IMR-90 (cell line): ENCODE measurements around the gene PNKP. TPM values are rescaled to one million over a fixed set of nuclear protein-coding genes. Genes with fewer than 3 reads are reported as not detected.

Source experiments
- ATAC-seq: fragments of 200-7000 bp; cut with Tn5 transposase; 2 replicates; pipeline ENCODE4 v1.9.1; 2020; ENCODE audit warnings: low read depth, mild to moderate bottlenecking, moderate library complexity
- BruUV-seq: library from RNA; stranded (reverse); fragments of 400-500 nt; replicated peaks from 2 replicates; lab custom pipeline; 2021; lab: Mats Ljungman, UMichigan
- CTCF ChIA-PET: fragments of 300-600 bp; formaldehyde crosslinking; extraction: SDS; loops from one replicate; lab custom pipeline; 2021; ENCODE audit warnings: antibody characterized with exemption; lab: Yijun Ruan, JAX
- POLR2A ChIA-PET: fragments of 300-600 bp; sonication (Branson Sonifier 250); formaldehyde crosslinking; loops from one replicate; lab custom pipeline; 2022; ENCODE audit warnings: antibody characterized with exemption; ENCODE audit not compliant: unreplicated experiment; lab: Charles Lee
- DNase-seq: peaks from one replicate; pipeline ENCODE4 v3.0.0; 2013
- H2AFZ ChIP-seq: replicated peaks from 2 replicates; pipeline ENCODE3; 2013; ENCODE audit warnings: low read length, mild to moderate bottlenecking; ENCODE audit not compliant: poor library complexity
- H2AK5ac ChIP-seq: 2 replicates; pipeline ENCODE4 v1.6.1; 2013; ENCODE audit warnings: low read depth, low read length, inconsistent platforms
- H2AK9ac ChIP-seq: replicated peaks from 2 replicates; pipeline ENCODE3; 2013; ENCODE audit warnings: mild to moderate bottlenecking, low read depth, low read length, moderate library complexity; ENCODE audit not compliant: poor library complexity
- H2BK120ac ChIP-seq: 2 replicates; pipeline ENCODE4 v1.6.1; 2013; ENCODE audit warnings: low read depth, low read length, inconsistent platforms
- H2BK15ac ChIP-seq: 3 replicates; pipeline ENCODE4 v1.6.1; 2013; ENCODE audit warnings: low read depth, low read length, inconsistent platforms
- H2BK20ac ChIP-seq: 2 replicates; pipeline ENCODE4 v1.6.1; 2013; ENCODE audit warnings: low read depth, mild to moderate bottlenecking, inconsistent platforms, low read length, moderate library complexity
- H2BK5ac ChIP-seq: 2 replicates; pipeline ENCODE4 v1.6.1; 2013; ENCODE audit warnings: mild to moderate bottlenecking, low read depth, low read length, inconsistent platforms; ENCODE audit not compliant: poor library complexity, severe bottlenecking
- H3K14ac ChIP-seq: replicated peaks from 2 replicates; pipeline ENCODE4 v1.6.1; 2013; ENCODE audit warnings: low read depth, low read length, inconsistent platforms
- H3K18ac ChIP-seq: 2 replicates; pipeline ENCODE4 v1.6.1; 2013; ENCODE audit warnings: low read depth, low read length, control low read depth
- H3K23ac ChIP-seq: 2 replicates; pipeline ENCODE4 v1.6.1; 2013; ENCODE audit warnings: low read depth, low read length, inconsistent platforms
- H3K27ac ChIP-seq: 2 replicates; pipeline ENCODE4 v1.5.1; 2013; ENCODE audit warnings: mild to moderate bottlenecking, control low read depth, low read length; ENCODE audit not compliant: insufficient read depth
- H3K27me3 ChIP-seq: 2 replicates; pipeline ENCODE4 v1.6.1; 2013; ENCODE audit warnings: low read length; ENCODE audit not compliant: control insufficient read depth, insufficient read depth
- H3K36me3 ChIP-seq: 2 replicates; pipeline ENCODE4 v1.6.1; 2013; ENCODE audit warnings: low read length, mixed read lengths; ENCODE audit not compliant: control insufficient read depth, insufficient read depth
- H3K4ac ChIP-seq: 2 replicates; pipeline ENCODE4 v1.6.1; 2013; ENCODE audit warnings: low read depth, low read length, inconsistent platforms
- H3K4me1 ChIP-seq: 2 replicates; pipeline ENCODE4 v1.6.1; 2013; ENCODE audit warnings: low read length, mixed read lengths; ENCODE audit not compliant: control insufficient read depth, insufficient read depth
- H3K4me2 ChIP-seq: 2 replicates; pipeline ENCODE4 v1.6.1; 2013; ENCODE audit warnings: low read depth, mild to moderate bottlenecking, control low read depth, low read length, moderate library complexity
- H3K4me3 ChIP-seq: 2 replicates; pipeline ENCODE4 v1.5.1; 2013; ENCODE audit warnings: low read depth, mild to moderate bottlenecking, control low read depth, low read length, moderate library complexity; ENCODE audit not compliant: insufficient read depth
- H3K56ac ChIP-seq: 2 replicates; pipeline ENCODE4 v1.6.1; 2013; ENCODE audit warnings: low read length, inconsistent platforms; ENCODE audit not compliant: insufficient read depth; ENCODE audit errors: extremely low read depth
- H3K79me1 ChIP-seq, 2 experiments: 2 replicates each; pipeline ENCODE4 v1.6.1; 2013; ENCODE audit warnings: low read length in 2 of 2, inconsistent platforms in 1 of 2, low read depth in 1 of 2
- H3K9ac ChIP-seq: 2 replicates; pipeline ENCODE4 v1.6.1; 2013; ENCODE audit warnings: low read depth, low read length, control low read depth
- H3K9me1 ChIP-seq: 2 replicates; pipeline ENCODE4 v1.6.1; 2013; ENCODE audit warnings: low read length, inconsistent platforms; ENCODE audit not compliant: insufficient read depth
- H3K9me3 ChIP-seq: 2 replicates; pipeline ENCODE4 v1.6.1; 2013; ENCODE audit warnings: low read length; ENCODE audit not compliant: control insufficient read depth, insufficient read depth
- H4K20me1 ChIP-seq: 2 replicates; pipeline ENCODE4 v1.6.1; 2013; ENCODE audit warnings: low read length, inconsistent platforms; ENCODE audit not compliant: insufficient read depth
- H4K5ac ChIP-seq: 2 replicates; pipeline ENCODE4 v1.6.1; 2013; ENCODE audit warnings: mild to moderate bottlenecking, low read depth, low read length, control low read depth
- H4K8ac ChIP-seq, 2 experiments: 2 replicates each; pipeline ENCODE4 v1.6.1; 2013; ENCODE audit warnings: low read depth in 2 of 2, low read length in 2 of 2, control low read depth in 1 of 2, inconsistent platforms in 1 of 2
- H4K91ac ChIP-seq: 2 replicates; pipeline ENCODE4 v1.6.1; 2013; ENCODE audit warnings: low read depth, low read length, inconsistent platforms; ENCODE audit not compliant: insufficient read depth
- BHLHE40 ChIP-seq: fragments of 150-350 bp; IDR thresholded peaks from 2 replicates; pipeline ENCODE4 v1.6.1; 2016; ENCODE audit warnings: mild to moderate bottlenecking, low read depth, low read length
- CEBPB ChIP-seq: IDR thresholded peaks from 2 replicates; pipeline ENCODE4 v1.6.1; 2012; ENCODE audit warnings: low read depth, low read length, improper control_type of control experiment
- CHD1 ChIP-seq: IDR thresholded peaks from 2 replicates; pipeline ENCODE4 v1.6.1; 2012; ENCODE audit warnings: low read depth, low read length, improper control_type of control experiment
- CTCF ChIP-seq: conservative IDR thresholded peaks from 2 replicates; pipeline ENCODE4 v1.5.1; 2012; ENCODE audit warnings: mild to moderate bottlenecking, low read depth, low read length, improper control_type of control experiment
- ELK1 ChIP-seq: fragments of 150-350 bp; IDR thresholded peaks from 2 replicates; pipeline ENCODE4 v1.6.1; 2016; ENCODE audit warnings: low read depth, mild to moderate bottlenecking, low read length, moderate library complexity, borderline replicate concordance
- FOS ChIP-seq: fragments of 150-350 bp; IDR thresholded peaks from 2 replicates; pipeline ENCODE4 v1.6.1; 2016; ENCODE audit warnings: low read depth, low read length
- MAFK ChIP-seq: IDR thresholded peaks from 2 replicates; pipeline ENCODE4 v1.6.1; 2012; ENCODE audit warnings: low read depth, low read length, improper control_type of control experiment
- MAZ ChIP-seq: IDR thresholded peaks from 2 replicates; pipeline ENCODE4 v1.6.1; 2012; ENCODE audit warnings: low read depth, mild to moderate bottlenecking, low read length, improper control_type of control experiment, moderate library complexity, borderline replicate concordance
- MXI1 ChIP-seq: IDR thresholded peaks from 2 replicates; pipeline ENCODE4 v1.6.1; 2012; ENCODE audit warnings: low read depth, mild to moderate bottlenecking, low read length, moderate library complexity, borderline replicate concordance
- NFE2L2 ChIP-seq: fragments of 150-350 bp; IDR thresholded peaks from 2 replicates; pipeline ENCODE4 v1.6.1; 2016; ENCODE audit warnings: low read depth, mild to moderate bottlenecking, low read length
- POLR2A ChIP-seq: IDR thresholded peaks from 2 replicates; pipeline ENCODE4 v1.6.1; 2012; ENCODE audit warnings: mild to moderate bottlenecking, low read depth, low read length
- RAD21 ChIP-seq: IDR thresholded peaks from 2 replicates; pipeline ENCODE4 v1.6.1; 2012; ENCODE audit warnings: low read length, improper control_type of control experiment
- RCOR1 ChIP-seq: IDR thresholded peaks from 2 replicates; pipeline ENCODE4 v1.6.1; 2012; ENCODE audit warnings: mild to moderate bottlenecking, low read length, improper control_type of control experiment; ENCODE audit not compliant: insufficient replicate concordance
- RFX5 ChIP-seq: IDR thresholded peaks from 2 replicates; pipeline ENCODE4 v1.8.0; 2012; ENCODE audit warnings: low read depth, mild to moderate bottlenecking, low read length, moderate library complexity
- SMC3 ChIP-seq: fragments of 150-350 bp; IDR thresholded peaks from 2 replicates; pipeline ENCODE4 v1.6.1; 2016; ENCODE audit warnings: low read depth, mild to moderate bottlenecking, antibody characterized with exemption, low read length, moderate library complexity
- USF2 ChIP-seq: fragments of 150-350 bp; IDR thresholded peaks from 2 replicates; pipeline ENCODE4 v1.6.1; 2017; ENCODE audit warnings: mild to moderate bottlenecking, antibody characterized with exemption, low read length, low read depth
- WGBS, 2 experiments: methylation state at CpG; one replicate each; pipeline versions ENCODE4 v1.1.5 to v1.1.7; 2013; ENCODE audit warnings: missing lambda C conversion rate in 2 of 2; ENCODE audit not compliant: insufficient read length in 1 of 2; ENCODE audit errors: extremely low coverage in 2 of 2; 5-methylcytosine and 5-hydroxymethylcytosine counted together
- dilution Hi-C: fragments of 300-500 bp; cut with HindIII; formaldehyde crosslinking; loops from one replicate; pipeline ENCODE4 v1.14.3; 2018; ENCODE audit warnings: low sequenced_read_pairs; ENCODE audit not compliant: unreplicated experiment
- in situ Hi-C: fragments of 300-500 bp; cut with MboI; formaldehyde crosslinking; loops from 3 replicates; pipeline ENCODE4 v1.14.3; 2019; ENCODE audit warnings: low sequenced_read_pairs, inconsistent platforms, mixed read lengths
- intact Hi-C: fragments of 100-400 bp; cut with micrococcal nuclease; formaldehyde crosslinking; loops from 2 replicates; pipeline ENCODE4 v1.10.0; 2022
- polyA plus RNA-seq, 3 experiments: library from polyadenylated mRNA; depleted of rRNA; stranded (reverse); fragments of >200 nt; gene quantifications; 2 replicates each; pipeline ENCODE4 v1.2.3, GENCODE V29; 2012; ENCODE audit warnings: low replicate concordance in 1 of 3
- total RNA-seq: library from RNA; depleted of rRNA; stranded (reverse); fragments of >200 nt; gene quantifications from 2 replicates; pipeline ENCODE4 v1.2.3, GENCODE V29; 2012

The PNKP gene
- total and polyA plus RNA-seq, 2 of the 4 experiments (the other 2 are of a cell fraction) = 14.2 to 25.0 TPM

GRCh38 chr19:49894879-49895565 lies 27.6 kb upstream of the PNKP start:
- H3K27me3 ChIP-seq = peaks cover 8% of the 10 kb centered on the region; the same call in 1 of the 2 replicates
- no peak for TF ChIP-seq RFX5
- no peak for TF ChIP-seq MAFK
- no peak for TF ChIP-seq NFE2L2
- TF ChIP-seq RCOR1 = no peak
- TF ChIP-seq CTCF = no peak
- no peak for TF ChIP-seq ELK1
- TF ChIP-seq BHLHE40 = no peak
- no peak for TF ChIP-seq MXI1
- no peak for TF ChIP-seq SMC3
- no peak for TF ChIP-seq RAD21
- no peak for TF ChIP-seq USF2
- TF ChIP-seq FOS = no peak
- no peak for TF ChIP-seq POLR2A
- no peak for TF ChIP-seq MAZ
- no peak for TF ChIP-seq CEBPB
- no peak for TF ChIP-seq CHD1
- H2AK9ac ChIP-seq = peak overlapping the region; percentile 24
- H3K14ac ChIP-seq = no peak overlapping the region
- no peak overlapping the region for H3K4me2 ChIP-seq
- H3K27ac ChIP-seq = no peak overlapping the region
- no peak overlapping the region for H3K4ac ChIP-seq
- no peak overlapping the region for H2BK15ac ChIP-seq
- POLR2A ChIA-PET = no interaction called here
- H2AFZ ChIP-seq = peak overlapping the region; percentile 41
- no peaks in the 10 kb centered on the region for H3K79me1 ChIP-seq
- intact Hi-C loops (no loop called here), in situ Hi-C loops (no loop called here), dilution Hi-C loops (no loop called here)
- no peak overlapping the region for H3K4me3 ChIP-seq
- no peak overlapping the region for H4K5ac ChIP-seq
- H4K8ac ChIP-seq = no peak overlapping the region
- H2BK120ac ChIP-seq = no peak overlapping the region
- no peaks in the 10 kb centered on the region for H4K20me1 ChIP-seq
- ATAC-seq (no peak), DNase-seq (no peak)
- no peak overlapping the region for H3K18ac ChIP-seq
- no peaks in the 10 kb centered on the region for H3K9me1 ChIP-seq
- H3K56ac ChIP-seq = no peak overlapping the region
- H3K4me1 ChIP-seq = peaks cover 10% of the 10 kb centered on the region
- no TSS peak for BruUV-seq
- H2BK5ac ChIP-seq = no peak overlapping the region
- 100% methylated on average over 1 of the region's 17 CpGs; no CpG with 5 or more reads in 1 of the 2 experiments for WGBS, 2 experiments
- no peaks in the 10 kb centered on the region for H3K9me3 ChIP-seq
- no peaks in the 10 kb centered on the region for H3K36me3 ChIP-seq
- H3K23ac ChIP-seq = no peak overlapping the region
- no peak overlapping the region for H2BK20ac ChIP-seq
- CTCF ChIA-PET = no interaction called here
- H2AK5ac ChIP-seq = no peak overlapping the region
- H4K91ac ChIP-seq = no peak overlapping the region
- no peak overlapping the region for H3K9ac ChIP-seq
